ENCODE data around the gene AGGF1. TPM values are rescaled to one million over a fixed set of nuclear protein-coding genes. Genes with fewer than 3 reads are reported as not detected.

The AGGF1 gene
- total RNA-seq, result 19.3 and 26.9 TPM in 2 replicates

GRCh38 chr5:77030097-77031071 lies at the start of gene AGGF1:
Gene AGGF1 (plus strand): TSS chr5:77030404. CDS start chr5:77030767, 363 bp downstream.

GRCh38 chr5:77086689-77087483 lies 56.7 kb downstream of the AGGF1 start, which contains the start of gene ZBED3:
Gene ZBED3 (minus strand): TSS chr5:77087285. CDS start chr5:77077878, 9,407 bp downstream.

Other genes with a start within 250 kb of the AGGF1 start
- 19.3 and 64.2 TPM in 2 replicates for gene F2RL1, start 211.4 kb upstream of the AGGF1 start, total RNA-seq
- gene S100Z, start 180.4 kb upstream of the AGGF1 start, total RNA-seq, result not detected in 2 replicates
- gene CRHBP, start 77.4 kb upstream of the AGGF1 start, total RNA-seq, result under 0.01 and 3.1 TPM in 2 replicates
- 0.90 and 1.3 TPM in 2 replicates for gene ZBED3, start 56.9 kb downstream of the AGGF1 start, total RNA-seq
- gene PDE8B, start 180.3 kb downstream of the AGGF1 start, total RNA-seq, result not detected in 2 replicates